ENCODE data around the gene ST8SIA6.
A peak's percentile ranks its signal among the peaks of the same experiment; 100 is the strongest.
"Not testable (repeated sequence)": the region's sequence is repeated elsewhere in the genome, so short reads cannot be mapped to it uniquely, and the experiment has no call there.

ST8SIA6 gene

DNA sequence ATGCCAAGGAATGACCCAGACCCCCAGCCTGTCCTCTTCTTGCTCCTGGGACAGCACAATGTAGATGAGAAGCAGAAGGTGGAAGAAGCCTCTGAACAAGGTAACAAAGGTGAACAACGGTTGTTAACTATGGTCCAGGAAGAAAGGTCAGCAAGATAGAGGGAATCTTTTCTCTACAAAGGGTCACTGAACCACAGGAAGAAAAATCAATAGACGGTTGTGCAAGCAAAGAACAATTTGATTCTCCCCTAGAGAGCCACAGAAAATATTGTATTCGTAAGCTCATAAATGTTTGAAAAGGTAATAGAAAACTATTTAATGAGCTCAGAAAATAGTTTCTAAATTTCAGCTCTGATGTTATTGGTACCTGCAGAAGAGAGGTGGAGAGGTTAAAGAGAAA, 111.3 kb downstream of the ST8SIA6 start:
- no peak for DNase-seq (ENCODE audit: low spot score)

DNA sequence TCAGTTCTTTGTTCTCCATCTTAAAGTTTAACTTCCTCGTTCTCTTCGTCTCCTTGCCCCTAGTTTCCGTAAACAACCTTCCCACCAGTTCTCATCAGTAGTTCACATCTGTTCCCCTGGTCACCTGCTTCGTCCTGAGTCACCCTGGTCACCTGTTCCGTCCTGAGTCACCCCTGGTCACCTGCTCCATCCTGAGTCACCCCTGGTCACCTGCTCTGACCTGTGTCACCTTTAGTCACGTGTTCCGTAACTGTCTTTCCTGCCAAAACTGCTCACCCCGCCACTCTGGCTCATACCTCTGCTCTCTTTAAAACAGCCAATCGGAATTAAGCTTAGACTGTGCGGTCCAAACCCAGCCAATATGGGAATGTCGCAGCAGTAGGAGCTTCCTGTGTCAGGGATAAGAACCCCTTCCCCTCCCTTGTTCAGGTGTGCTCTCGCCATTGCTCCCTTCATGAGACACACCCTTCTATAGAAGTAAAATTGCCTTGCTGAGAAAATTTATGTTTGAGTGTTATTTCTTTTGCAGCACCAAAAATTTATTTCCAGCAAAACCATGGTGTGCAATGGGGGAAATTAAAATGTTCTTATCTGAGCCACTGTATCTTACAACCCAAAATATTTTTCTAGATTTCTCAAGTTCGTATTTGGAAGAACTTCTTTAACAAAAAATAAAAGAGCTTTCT, 114.1 kb downstream of the ST8SIA6 start:
- DNase-seq (ENCODE audit: low spot score): no peak

DNA sequence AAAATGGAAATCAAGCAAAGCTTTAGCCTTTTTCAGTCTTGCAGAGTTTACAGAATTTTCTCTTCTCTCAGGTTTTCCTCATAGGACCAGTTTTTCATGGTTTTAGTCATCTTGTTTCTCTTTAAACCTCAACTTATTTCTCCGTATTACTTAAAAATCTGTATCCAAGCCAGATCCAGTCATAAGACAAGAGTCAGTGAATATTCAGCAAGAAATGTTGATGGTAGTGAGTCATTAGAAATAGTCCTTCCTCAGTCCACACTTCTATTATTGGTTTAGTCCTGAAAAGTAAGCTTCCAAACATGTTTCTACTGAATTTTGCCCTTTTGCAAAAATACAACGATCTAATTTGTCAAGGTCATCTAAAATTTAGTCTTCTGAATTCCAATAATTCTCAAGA, 119.3 kb downstream of the ST8SIA6 start:
- DNase-seq (ENCODE audit: low spot score): peak; percentile 8

DNA sequence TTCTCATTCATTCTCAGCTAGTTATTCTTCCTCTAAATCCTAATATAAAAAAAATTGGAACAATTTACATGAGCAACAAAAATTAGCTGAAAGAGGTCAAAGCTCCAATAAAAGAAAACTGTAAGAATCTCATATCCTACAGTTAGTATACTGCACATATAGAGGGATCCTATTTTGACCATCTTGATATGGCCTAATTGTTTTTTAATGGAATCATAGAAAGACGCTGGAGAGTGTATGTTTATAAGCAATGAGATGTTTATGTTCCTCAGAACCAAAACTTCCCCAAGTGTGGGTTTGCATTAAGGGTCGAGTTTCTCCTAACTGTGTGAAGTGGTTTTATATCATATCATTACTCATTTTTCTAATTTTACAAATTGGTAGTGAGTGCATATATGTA, 123.9 kb downstream of the ST8SIA6 start:
- no peak for DNase-seq (ENCODE audit: low spot score)

DNA sequence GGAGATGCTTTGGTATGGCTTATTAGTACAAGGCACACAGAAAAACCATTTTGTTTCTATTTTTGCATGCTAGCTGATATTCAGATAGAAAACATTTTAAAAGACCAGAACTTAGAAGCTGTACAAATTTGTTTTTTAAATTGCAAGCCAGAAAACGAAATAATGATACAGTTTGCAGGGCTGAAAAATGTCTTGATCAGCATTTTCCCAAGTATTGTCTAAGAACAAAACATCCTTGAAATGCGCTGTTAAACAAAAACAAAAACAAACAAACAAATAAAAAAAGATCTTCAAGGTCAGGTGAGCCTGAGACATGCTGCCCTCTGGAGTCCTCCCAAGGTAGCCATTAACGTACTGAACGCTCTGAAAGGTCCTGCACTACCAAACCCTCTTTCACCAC, 128.0 kb downstream of the ST8SIA6 start:
- no peak for DNase-seq (ENCODE audit: low spot score)

DNA sequence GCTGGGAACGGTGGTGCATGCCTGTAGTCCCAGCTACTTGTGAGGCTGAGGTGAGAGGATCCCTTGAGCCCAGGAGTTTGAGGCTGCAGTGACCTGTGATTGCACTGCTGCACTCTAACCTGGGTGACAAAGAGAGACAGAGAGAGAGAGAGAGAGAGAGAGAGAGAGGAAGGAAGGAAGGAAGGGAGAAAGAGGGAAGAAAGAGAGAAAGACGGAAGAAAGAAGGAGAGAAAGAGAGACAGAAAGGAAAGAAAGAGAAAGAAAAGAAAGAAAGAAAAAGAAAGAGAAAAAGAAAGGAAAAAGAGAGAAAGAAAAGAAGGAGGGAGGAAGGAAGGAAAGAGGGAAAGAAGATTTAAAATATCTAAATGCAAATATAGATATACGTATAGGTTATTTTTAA, 132.4 kb downstream of the ST8SIA6 start:
- not testable (repeated sequence) for DNase-seq (ENCODE audit: low spot score)

DNA sequence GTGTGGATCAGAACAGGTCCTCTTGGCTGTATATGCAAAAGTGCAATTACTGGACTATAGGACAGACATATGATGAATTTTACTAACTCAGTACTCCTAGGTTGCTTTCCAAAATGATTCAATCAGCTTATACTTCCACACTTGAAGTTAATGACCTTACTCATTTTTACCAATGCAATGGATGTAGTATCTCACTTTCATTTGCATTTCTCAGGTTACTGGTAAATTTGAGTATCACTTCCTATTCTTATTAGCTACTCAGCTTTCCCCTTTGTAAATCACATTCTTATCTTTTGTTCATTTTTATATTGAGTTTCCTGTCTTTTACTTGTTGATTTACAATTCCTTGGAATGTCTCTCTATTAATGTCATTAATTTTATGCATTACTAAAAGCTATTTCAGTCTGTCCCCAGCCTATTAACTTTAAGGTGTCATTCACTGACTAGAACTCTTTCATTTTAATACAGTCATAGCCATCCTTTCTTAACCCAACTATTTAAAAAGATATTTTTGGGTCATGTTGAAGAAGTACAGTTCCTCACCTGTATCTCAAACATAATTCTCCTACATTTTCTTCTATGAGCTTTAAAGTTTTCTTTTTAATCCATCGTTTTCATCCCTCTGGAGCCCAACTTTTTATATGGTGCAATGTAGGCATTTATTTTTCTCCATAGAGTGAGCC, 137.8 kb downstream of the ST8SIA6 start:
- DNase-seq (ENCODE audit: low spot score): no peak

DNA sequence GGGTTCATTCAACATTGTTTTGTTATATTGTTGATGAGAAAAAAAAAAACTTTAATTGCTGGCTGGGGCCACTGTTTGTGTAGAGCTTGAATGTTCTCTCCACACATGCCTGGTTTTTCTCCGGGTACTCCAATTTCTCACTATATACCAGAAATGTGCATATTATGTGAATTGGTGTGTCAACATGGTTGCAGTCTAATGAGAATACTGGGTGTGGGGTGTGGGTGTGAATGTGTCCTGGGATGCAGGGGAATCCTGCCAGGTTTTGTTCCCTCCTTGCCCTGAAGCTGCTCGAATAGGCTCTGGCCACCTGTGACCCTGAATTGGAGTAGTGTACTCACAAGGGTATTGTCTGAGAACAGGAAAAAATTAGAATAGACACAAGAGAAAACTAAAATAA, 145.0 kb downstream of the ST8SIA6 start:
- no peak for DNase-seq (ENCODE audit: low spot score)

DNA sequence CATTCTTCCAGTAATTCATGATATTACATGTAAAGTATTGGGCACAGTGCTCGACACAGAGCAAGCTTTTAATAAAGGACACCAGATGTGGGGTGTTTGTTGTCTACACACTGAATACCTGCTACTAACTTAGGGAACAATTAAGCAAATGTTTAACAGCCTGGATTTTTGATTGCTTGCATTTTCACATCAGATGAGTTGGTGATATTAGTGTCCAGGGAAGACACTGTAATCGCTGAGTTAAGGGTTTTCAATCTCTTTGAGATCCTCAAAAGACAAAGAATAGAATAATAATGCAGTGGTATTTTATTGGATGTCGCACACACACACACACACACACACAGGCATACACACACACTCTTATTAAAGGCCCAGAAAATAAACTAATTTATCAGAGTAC, 147.3 kb downstream of the ST8SIA6 start:
- DNase-seq (ENCODE audit: low spot score): no peak

DNA sequence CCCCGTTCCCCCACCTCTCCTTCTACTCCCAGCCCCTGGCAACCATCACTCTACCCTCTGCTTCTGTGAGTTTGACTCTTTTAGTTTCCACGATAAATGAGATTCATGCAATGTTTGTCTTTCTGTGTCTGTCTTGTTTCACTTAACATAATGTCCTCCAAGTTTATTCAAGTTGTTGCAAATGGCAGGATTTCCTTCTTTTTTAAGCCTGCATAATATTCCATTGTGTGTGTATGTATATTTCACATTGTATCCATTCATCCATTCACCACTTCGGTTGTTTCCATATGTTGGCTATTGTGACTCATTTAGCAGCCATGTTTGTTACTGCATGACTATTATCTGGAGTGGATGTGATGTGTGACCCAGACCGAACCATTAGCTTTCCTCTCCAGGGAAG, 162.0 kb downstream of the ST8SIA6 start:
- no peak for DNase-seq (ENCODE audit: low spot score)

DNA sequence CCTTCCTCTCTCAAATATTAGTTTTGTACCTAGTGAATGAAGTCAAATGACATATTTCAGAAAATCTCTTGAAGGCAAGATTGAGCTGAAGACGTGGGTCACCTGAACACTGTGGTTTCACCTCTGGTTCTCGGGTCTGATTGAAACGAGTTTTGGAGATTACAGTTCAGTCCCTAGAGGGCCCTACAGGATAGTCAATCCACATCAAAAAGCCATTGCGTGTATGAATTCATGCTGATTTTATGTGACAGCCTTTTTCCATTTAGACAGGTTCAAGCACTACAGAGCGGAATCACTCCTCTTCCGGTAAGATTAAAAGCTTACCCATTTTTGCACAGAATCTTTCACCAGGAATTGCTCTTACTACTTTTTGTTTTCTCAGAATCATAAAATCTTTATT, 164.2 kb downstream of the ST8SIA6 start:
- DNase-seq (ENCODE audit: low spot score): peak; percentile 32

DNA sequence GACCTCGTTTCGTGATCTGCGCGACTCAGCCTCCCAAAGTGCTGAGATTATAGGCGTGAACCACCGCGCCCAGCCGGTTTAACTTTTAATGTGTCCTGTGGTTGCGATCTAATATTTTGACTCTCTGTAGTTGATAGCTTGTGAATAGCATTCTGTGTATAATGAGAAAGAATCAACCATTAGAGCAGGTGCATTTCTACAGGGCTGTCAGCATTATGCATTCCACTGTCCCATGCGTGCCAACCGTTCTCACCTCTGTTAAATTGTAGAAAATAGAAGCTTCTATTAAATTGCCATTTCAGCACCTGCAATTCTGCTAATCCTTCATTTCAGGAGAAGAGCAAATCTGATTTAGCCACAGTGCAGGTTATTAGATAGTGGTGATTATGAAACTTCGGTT, 164.6 kb downstream of the ST8SIA6 start:
- no peak for DNase-seq (ENCODE audit: low spot score)

DNA sequence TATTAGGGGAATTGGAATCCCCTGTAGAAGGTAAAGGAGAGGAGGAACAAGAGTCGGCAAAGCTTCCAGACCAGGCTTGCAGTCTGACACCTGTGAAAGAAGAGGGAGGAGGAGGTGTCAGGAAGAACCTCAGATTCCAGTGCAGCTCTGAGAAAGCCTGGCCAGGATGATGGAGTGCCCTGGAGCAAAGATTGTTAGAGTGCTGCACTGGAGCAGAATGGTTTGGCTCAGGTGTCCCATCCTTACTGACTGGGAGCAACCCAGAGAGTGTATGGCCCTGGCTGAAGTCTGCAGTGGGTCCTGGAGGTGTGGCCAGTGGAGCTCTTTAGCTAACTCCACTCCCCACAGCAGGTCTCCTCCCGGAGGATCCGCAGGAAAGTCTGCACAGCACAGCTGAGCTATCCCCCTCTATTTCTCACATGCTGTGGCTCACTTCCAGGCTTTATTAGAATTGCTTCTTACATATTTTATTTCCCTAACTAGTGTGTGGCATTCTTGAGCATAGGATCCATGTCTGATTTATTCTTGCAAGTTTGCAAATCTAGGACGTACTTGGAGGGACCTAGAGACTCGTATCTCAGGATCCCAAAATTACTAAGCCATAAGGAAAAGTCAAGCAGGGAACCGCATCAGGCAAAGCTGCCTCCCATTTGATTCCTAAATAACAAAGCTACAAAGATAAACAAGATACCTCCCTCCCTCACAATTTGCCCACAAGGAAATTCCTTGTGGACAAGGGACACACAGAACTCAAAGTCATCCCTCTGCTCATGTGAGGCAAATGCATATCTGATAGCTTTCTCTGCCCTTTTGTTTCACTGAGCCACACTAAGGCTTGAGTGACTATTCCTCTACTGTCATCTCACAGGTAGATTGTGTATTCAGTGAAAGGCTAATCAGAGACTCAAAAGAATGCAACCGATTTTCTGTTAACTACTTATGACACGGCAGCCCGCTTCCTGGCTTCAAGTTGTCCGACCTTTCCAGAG, 167.5 kb downstream of the ST8SIA6 start:
- DNase-seq (ENCODE audit: low spot score): no peak

DNA sequence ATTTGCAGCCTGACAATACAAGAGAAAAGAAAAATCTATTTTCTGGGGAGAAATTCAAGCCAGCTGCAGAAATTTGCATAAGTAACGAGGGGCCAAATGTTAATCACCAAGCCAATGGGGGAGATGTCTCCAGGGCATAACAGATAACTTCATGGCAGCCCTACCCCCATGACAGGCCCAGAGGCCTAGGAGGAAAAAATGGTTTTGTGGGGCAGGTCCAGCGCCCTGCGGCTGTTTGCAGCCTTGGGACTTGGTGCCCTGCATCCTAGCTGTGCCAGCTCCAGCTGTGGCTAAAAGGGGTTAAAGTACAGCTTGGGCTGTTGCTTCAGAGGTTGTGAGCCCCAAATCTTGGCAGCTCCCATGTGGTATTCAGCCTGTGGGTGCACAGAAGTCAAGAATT, 172.1 kb downstream of the ST8SIA6 start:
- DNase-seq (ENCODE audit: low spot score): no peak

DNA sequence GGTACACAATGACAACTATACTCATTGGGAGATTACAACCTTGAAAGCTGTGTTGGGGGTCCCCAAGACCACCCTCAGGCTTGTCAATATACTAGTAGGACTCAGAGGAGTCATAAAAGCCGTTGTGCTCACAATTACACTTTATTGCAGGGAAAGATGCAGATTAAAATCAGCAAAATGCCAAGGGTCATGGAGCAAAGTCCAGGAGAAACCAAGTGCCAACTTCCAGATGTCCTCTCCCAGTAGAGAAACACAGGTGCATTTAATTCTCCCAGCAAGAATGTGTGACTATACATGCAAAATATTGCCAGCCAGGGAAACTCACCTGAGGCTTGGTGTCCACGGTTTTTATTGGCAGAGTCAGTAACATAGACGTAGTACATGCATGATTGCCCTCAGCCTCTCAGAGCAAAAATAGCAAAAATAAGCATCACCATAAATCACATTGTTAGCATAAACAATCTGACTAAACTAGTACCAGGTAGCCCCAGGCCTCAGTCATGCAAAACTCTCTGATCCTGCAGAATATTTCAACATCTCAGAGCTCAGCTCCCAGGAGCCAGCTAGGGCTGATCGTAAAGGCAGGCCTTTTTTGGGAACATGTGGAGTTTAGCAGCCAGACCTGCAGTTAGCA, 175.7 kb downstream of the ST8SIA6 start:
- DNase-seq (ENCODE audit: low spot score): no peak

DNA sequence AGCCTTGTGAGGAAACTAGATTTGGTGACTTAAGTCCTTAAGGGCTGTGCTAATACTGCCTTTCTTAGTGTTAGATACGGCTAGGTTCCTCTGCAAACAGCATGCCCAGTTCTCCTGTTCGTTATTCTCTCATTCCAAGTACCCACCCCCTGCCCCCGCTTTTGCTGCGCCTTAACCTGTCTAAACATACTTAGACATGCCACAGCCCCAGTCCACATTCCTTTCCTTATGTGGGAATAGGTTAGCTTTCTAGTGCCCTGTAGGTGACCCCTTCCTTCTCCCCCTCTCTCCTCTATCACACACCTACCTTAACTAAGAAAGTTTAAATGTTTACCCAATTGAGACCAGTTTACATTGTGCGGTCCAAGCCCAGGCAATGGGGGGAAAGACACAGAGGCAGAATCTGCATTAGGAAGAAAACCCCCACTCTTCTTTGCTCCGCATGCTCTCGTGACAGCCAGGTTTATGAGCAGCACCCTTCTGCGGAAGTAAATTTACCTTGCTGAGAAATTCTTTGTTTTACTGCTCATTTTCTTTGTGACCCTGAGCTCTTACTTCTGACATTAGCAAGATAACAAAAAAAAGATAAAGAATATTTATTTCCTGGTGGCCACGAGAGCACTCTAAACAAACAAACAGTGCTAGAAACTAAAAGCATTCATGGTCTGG, 177.5 kb downstream of the ST8SIA6 start:
- no peak for DNase-seq (ENCODE audit: low spot score)

DNA sequence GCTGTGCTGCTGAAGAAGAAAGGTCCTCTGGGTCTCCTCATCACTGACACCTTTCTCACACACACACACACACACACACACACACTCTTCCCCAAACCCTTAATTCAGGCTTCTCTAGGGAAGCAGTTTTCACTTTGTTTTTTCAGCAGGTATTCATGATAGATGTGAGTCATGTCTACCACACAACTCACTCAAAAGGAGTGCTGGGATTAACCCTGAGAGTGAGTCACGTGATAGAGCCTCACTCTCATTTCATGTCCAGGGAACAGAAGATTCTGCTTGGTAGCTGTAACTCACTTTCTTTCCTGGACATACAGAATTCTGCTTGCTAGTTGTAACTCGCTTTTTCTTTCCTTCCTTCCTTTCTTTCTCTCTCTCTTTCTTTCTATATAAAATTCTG, 181.0 kb downstream of the ST8SIA6 start:
- DNase-seq (ENCODE audit: low spot score): no peak

DNA sequence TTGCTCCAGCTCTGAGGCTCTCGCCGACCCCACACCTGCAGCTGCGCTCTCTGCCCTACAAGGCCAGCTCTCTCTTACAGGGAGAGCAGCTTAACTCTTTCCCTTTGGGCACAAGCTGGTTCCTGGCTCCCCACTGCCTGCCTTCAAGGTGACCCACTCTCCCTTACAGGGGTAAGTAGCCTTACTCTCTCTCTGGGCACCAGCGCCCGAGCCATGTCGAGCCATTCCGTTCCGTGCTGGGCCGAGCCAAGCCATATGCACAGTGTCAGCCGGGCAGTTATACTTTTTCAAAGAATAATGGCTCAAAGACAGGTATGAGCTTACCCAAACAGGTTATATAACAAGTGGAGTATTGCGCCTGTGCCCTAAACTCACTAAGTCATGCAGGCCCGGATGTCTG, 181.7 kb downstream of the ST8SIA6 start:
- no peak for DNase-seq (ENCODE audit: low spot score)

Measured in activated CD4-positive, alpha-beta T cell treated with anti-CD3 and anti-CD28 coated beads, Interleukin-2, Interleukin-4, amounts not matched to agents 100 ng/mL and 50 ng/mL, durations not matched to agents 16 hours and 8 hours (primary cell).